GM18907 (cell line): ENCODE measurements around the gene SLA2.
"Not testable (repeated sequence)": the region's sequence is repeated elsewhere in the genome, so short reads cannot be mapped to it uniquely, and the experiment has no call there.

Experiments
- ATAC-seq: cut with Tn5 transposase; IDR thresholded peaks from one replicate; pipeline ENCODE4 v1.9.1; 2021; ENCODE audit warnings: mild to moderate bottlenecking, moderate library complexity; ENCODE audit not compliant: unreplicated experiment

Gene SLA2

GRCh38 chr20:36645998-36646397 is at the start of gene SLA2:
SLA2 (minus strand) TSS chr20:36646196; CDS start chr20:36641335, 4,861 bp downstream.
- ATAC-seq, result no peak

GRCh38 chr20:36695467-36695866 is 49.5 kb upstream of the SLA2 start:
- not testable (repeated sequence) for ATAC-seq

GRCh38 chr20:36688630-36689029 is 42.6 kb upstream of the SLA2 start:
- no peak for ATAC-seq

GRCh38 chr20:36687850-36688249 is 41.9 kb upstream of the SLA2 start:
- no peak for ATAC-seq

- ATAC-seq, result no peak
These were observed 40.9 kb upstream of the SLA2 start for GRCh38 chr20:36686944-36687343.

GRCh38 chr20:36686504-36686903 is 40.5 kb upstream of the SLA2 start:
- no peak for ATAC-seq

- ATAC-seq, result no peak
These were observed 38.8 kb upstream of the SLA2 start for GRCh38 chr20:36684747-36685146.

- no peak for ATAC-seq
These were observed 36.3 kb upstream of the SLA2 start for GRCh38 chr20:36682311-36682710.

- ATAC-seq, result no peak
These were observed 31.4 kb upstream of the SLA2 start for GRCh38 chr20:36677422-36677771.

GRCh38 chr20:36676701-36677421 is 30.9 kb upstream of the SLA2 start:
- no peak for ATAC-seq

GRCh38 chr20:36675545-36675944 is 29.5 kb upstream of the SLA2 start:
- ATAC-seq, result not testable (repeated sequence)

GRCh38 chr20:36672991-36673390 is 27.0 kb upstream of the SLA2 start:
- no peak for ATAC-seq

GRCh38 chr20:36670665-36671357 is 24.8 kb upstream of the SLA2 start:
- no peak for ATAC-seq

GRCh38 chr20:36666181-36666740 is 20.3 kb upstream of the SLA2 start:
- no peak for ATAC-seq

- ATAC-seq, result no peak
These were observed 17.0 kb upstream of the SLA2 start for GRCh38 chr20:36663031-36663430.

GRCh38 chr20:36658300-36658699 is 12.3 kb upstream of the SLA2 start:
- ATAC-seq, result no peak

GRCh38 chr20:36656733-36657132 is 10.7 kb upstream of the SLA2 start:
- no peak for ATAC-seq

- ATAC-seq, result no peak
These were observed 9.0 kb upstream of the SLA2 start for GRCh38 chr20:36655004-36655403.

GRCh38 chr20:36654506-36654905 is 8.5 kb upstream of the SLA2 start:
- ATAC-seq, result no peak

- ATAC-seq, result no peak
These were observed 7.5 kb upstream of the SLA2 start for GRCh38 chr20:36653456-36653855.

- no peak for ATAC-seq
These were observed 1.5 kb upstream of the SLA2 start for GRCh38 chr20:36647196-36648121.
